Panc1 (cell line): ENCODE measurements around the gene IRX4. TPM values are rescaled to one million over a fixed set of nuclear protein-coding genes. Genes with fewer than 3 reads are reported as not detected.

Experiments used
- ATAC-seq: fragments of 200-7000 bp; cut with Tn5 transposase; 2 replicates; pipeline ENCODE4 v1.9.1; 2020; ENCODE audit warnings: mild to moderate bottlenecking, moderate library complexity
- BruUV-seq: library from RNA; stranded (reverse); fragments of 400-500 nt; replicated peaks from 2 replicates; lab custom pipeline; 2021; lab: Mats Ljungman, UMichigan
- CTCF ChIA-PET: fragments of 300-600 bp; sonication (Branson Sonifier 250); formaldehyde crosslinking; loops from one replicate; lab custom pipeline; 2022; ENCODE audit warnings: antibody characterized with exemption; lab: Charles Lee
- POLR2A ChIA-PET: fragments of 300-600 bp; sonication (Branson Sonifier 250); formaldehyde crosslinking; loops from one replicate; lab custom pipeline; 2022; ENCODE audit warnings: antibody characterized with exemption; lab: Charles Lee
- DNase-seq: peaks from one replicate; pipeline ENCODE4 v3.0.0-alpha.2; 2010; ENCODE audit warnings: low read depth, low spot score
- H3K27ac ChIP-seq: 2 replicates; pipeline ENCODE4 v1.5.1; 2011; ENCODE audit warnings: mild to moderate bottlenecking, low read length, inconsistent platforms
- H3K27me3 ChIP-seq: fragments of 200-500 bp; sonication (Bioruptor generic); 2 replicates; pipeline ENCODE4 v1.6.0; 2014; ENCODE audit warnings: low read length, inconsistent platforms; ENCODE audit not compliant: control insufficient read depth, insufficient read depth
- H3K36me3 ChIP-seq: fragments of 200-500 bp; sonication (Bioruptor generic); 2 replicates; pipeline ENCODE4 v1.5.1; 2014; ENCODE audit warnings: inconsistent platforms, mild to moderate bottlenecking, low read length, moderate library complexity; ENCODE audit not compliant: control insufficient read depth, insufficient read depth
- H3K4me1 ChIP-seq: 2 replicates; pipeline ENCODE4 v1.5.1; 2011; ENCODE audit warnings: inconsistent platforms, mild to moderate bottlenecking, low read length, moderate library complexity; ENCODE audit not compliant: control insufficient read depth, insufficient read depth
- H3K4me3 ChIP-seq, 2 experiments: 2 replicates each; pipeline ENCODE4 v1.5.1; 2011 to 2012; ENCODE audit warnings: low read depth in 2 of 2, low read length in 2 of 2, mild to moderate bottlenecking in 2 of 2, inconsistent platforms in 1 of 2, moderate library complexity in 1 of 2
- H3K9me3 ChIP-seq: fragments of 200-500 bp; sonication (Bioruptor generic); 2 replicates; pipeline ENCODE4 v1.5.1; 2014; ENCODE audit warnings: low read depth, mild to moderate bottlenecking, inconsistent platforms, low read length, moderate library complexity; ENCODE audit not compliant: control insufficient read depth, insufficient read depth
- CTCF ChIP-seq: fragments of 450-650 bp; IDR thresholded peaks from 2 replicates; pipeline ENCODE4 v1.5.1; 2017; ENCODE audit warnings: mild to moderate bottlenecking
- POLR2AphosphoS5 ChIP-seq: IDR thresholded peaks from 2 replicates; pipeline ENCODE4 v1.6.1; 2012; ENCODE audit warnings: mild to moderate bottlenecking, low read depth, low read length, moderate library complexity
- REST ChIP-seq, 2 experiments: IDR thresholded peaks; 2 replicates each; pipeline ENCODE4 v1.6.1; 2011 to 2012; ENCODE audit warnings: low read depth in 2 of 2, control low read depth in 1 of 2, low read length in 1 of 2, mild to moderate bottlenecking in 1 of 2, moderate library complexity in 1 of 2; ENCODE audit not compliant: insufficient read depth in 1 of 2
- SIN3A ChIP-seq: IDR thresholded peaks from 2 replicates; pipeline ENCODE4 v1.6.1; 2012; ENCODE audit warnings: low read depth, mild to moderate bottlenecking, low read length, moderate library complexity, borderline replicate concordance; ENCODE audit not compliant: insufficient read depth
- TCF7L2 ChIP-seq: IDR thresholded peaks from 2 replicates; pipeline ENCODE4 v1.6.1; 2011; ENCODE audit warnings: mild to moderate bottlenecking, low read depth, low read length, inconsistent platforms
- in situ Hi-C: cut with HindIII; loops from 2 replicates; pipeline ENCODE4 v1.10.0; 2016; ENCODE audit warnings: low sequenced_read_pairs, low pct_unique_long_range_greater_than_20kb
- intact Hi-C: fragments of 100-400 bp; cut with micrococcal nuclease; formaldehyde crosslinking; loops from one replicate; pipeline ENCODE4 v1.10.0; 2022; ENCODE audit not compliant: unreplicated experiment
- total RNA-seq: library from RNA; stranded (reverse); gene quantifications from one replicate; pipeline ENCODE4 v1.2.1, GENCODE V29; 2021; ENCODE audit not compliant: unreplicated experiment

IRX4 gene
- total RNA-seq, 1 experiment from 2014 or later: 0.18 TPM

- ChIA-PET CTCF (no interaction called here), POLR2A (no interaction called here)
- in situ Hi-C loops: no loop called here
- intact Hi-C loops: no loop called here
- Histone ChIP-seq H3K36me3 (no peaks in the 10 kb centered on the region), H3K4me3 (no peak overlapping the region), H3K27me3 (peaks cover 2% of the 10 kb centered on the region; the same call in 1 of the 2 replicates), H3K4me1 (no peaks in the 10 kb centered on the region), H3K9me3 (no peaks in the 10 kb centered on the region), H3K27ac (no peak overlapping the region)
- DNase-seq (no peak), ATAC-seq (no peak)
- no peak for TF ChIP-seq REST (IDR thresholded peaks at IDR 0.05; ENCODE audit: insufficient read depth in 1 of 2, low read depth in 2 of 2, low read length in 1 of 2)
- no peak for TF ChIP-seq TCF7L2
- no peak for TF ChIP-seq POLR2AphosphoS5
- no peak for TF ChIP-seq SIN3A
- TF ChIP-seq CTCF: no peak
- no TSS peak for BruUV-seq
Measured at GRCh38 chr5:1874771-1875220, 7.9 kb downstream of the IRX4 start.

- Histone ChIP-seq H3K4me3 (no peak overlapping the region), H3K9me3 (no peaks in the 10 kb centered on the region), H3K27ac (no peak overlapping the region), H3K27me3 (peaks cover 2% of the 10 kb centered on the region; the same call in 1 of the 2 replicates), H3K4me1 (no peaks in the 10 kb centered on the region), H3K36me3 (no peaks in the 10 kb centered on the region)
- no TSS peak for BruUV-seq
- ATAC-seq: no peak
- in situ Hi-C loops (no loop called here), intact Hi-C loops (no loop called here)
- CTCF ChIA-PET: no interaction called here
- POLR2A ChIA-PET: no interaction called here
- TF ChIP-seq POLR2AphosphoS5 (no peak), CTCF (no peak), SIN3A (no peak), REST (IDR thresholded peaks at IDR 0.05; ENCODE audit: insufficient read depth in 1 of 2, low read depth in 2 of 2, low read length in 1 of 2) (no peak), TCF7L2 (no peak)
- no peak for DNase-seq
Measured at GRCh38 chr5:1874348-1874747, 8.4 kb downstream of the IRX4 start.
